Hindlimb muscle (tissue), 1 donor: ENCODE results near the gene LMOD3. TPM values are rescaled to one million over a fixed set of nuclear protein-coding genes. Genes with fewer than 3 reads are reported as not detected.

Experiments
- DNase-seq: peaks from one replicate; pipeline ENCODE4 v3.0.0-alpha.2; 2013
- polyA plus RNA-seq: library from polyadenylated mRNA; unstranded; fragments of 120-200 nt; gene quantifications from one replicate; pipeline ENCODE4 v1.2.1, GENCODE V29; 2013; ENCODE audit not compliant: insufficient read length

Gene LMOD3
- polyA plus RNA-seq, 1 donor, result 163 TPM

DNA sequence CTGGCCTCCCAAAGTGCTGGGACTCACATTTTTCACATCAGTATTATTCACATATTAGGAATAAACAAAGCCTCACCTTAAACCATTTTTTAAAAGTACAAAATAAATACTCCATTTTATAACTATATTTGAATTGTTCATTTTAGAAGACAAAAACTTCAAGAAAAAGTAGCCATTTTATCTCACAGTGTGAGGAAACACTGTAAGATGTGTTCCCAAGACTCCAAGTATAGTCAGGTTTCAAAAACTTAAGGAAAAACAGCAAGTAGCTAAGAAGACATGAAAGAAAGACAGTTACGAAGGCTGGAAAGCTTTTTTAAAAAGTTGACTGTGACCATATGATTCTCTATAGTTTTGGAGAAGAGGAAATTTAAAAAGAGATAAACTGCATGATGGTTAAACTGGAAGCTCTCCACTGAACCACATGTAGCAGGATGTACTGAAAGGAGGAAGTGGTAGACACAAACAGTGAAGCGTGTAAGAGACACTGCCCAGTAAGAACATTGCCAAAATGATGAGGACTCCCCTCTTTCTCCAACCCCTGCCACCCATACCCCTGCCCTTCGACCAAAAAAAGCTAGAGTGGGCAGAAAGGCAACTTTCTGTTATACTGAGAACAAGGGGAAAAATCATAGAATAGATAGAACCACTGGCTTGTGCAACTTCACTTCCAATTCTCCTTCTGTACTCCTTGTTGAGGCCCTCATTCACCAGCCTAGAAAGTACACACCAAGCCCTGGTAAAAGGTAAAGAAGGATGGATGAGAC is 64.0 kb downstream of the LMOD3 start:
- DNase-seq, result no peak

Other genes with a start within 250 kb of the LMOD3 start
- gene TAFA4, start 190.0 kb downstream of the LMOD3 start, polyA plus RNA-seq, result 0.71 TPM
- gene EOGT, start 108.9 kb downstream of the LMOD3 start, polyA plus RNA-seq, result 16.0 TPM
- gene TMF1, start 70.3 kb downstream of the LMOD3 start, polyA plus RNA-seq, result 22.3 TPM
- 38.7 TPM for gene UBA3, start 42.2 kb downstream of the LMOD3 start, polyA plus RNA-seq
- 122 TPM for gene ARL6IP5, start 37.7 kb downstream of the LMOD3 start, polyA plus RNA-seq